Endothelial cell of umbilical vein (primary cell): ENCODE measurements around the gene CCDC146. TPM values are rescaled to one million over a fixed set of nuclear protein-coding genes. Genes with fewer than 3 reads are reported as not detected.
"Not testable (repeated sequence)": the region's sequence is repeated elsewhere in the genome, so short reads cannot be mapped to it uniquely, and the experiment has no call there.

Experiments used
- BruUV-seq: library from RNA; stranded (reverse); fragments of 400-500 nt; replicated peaks from 2 replicates; lab custom pipeline; 2021; lab: Mats Ljungman, UMichigan
- CTCF ChIA-PET: fragments of 300-600, 350-600 bp; sonication (Branson Sonifier 250); formaldehyde crosslinking; loops from one replicate; lab custom pipeline; 2021; ENCODE audit warnings: antibody characterized with exemption, inconsistent platforms; lab: Charles Lee
- POLR2A ChIA-PET: fragments of 300-600, 350-600 bp; sonication (Branson Sonifier 250); formaldehyde crosslinking; loops from one replicate; lab custom pipeline; 2021; ENCODE audit warnings: antibody characterized with exemption, inconsistent platforms; lab: Charles Lee
- DNase-seq: peaks from one replicate; pipeline ENCODE4 v3.0.0-alpha.2; 2011; ENCODE audit warnings: low read depth, low spot score
- FAIRE-seq: peaks from 2 replicates; lab custom pipeline; 2011; peaks lifted over from hg19 to GRCh38; lab: Jason Lieb, UNC
- H2AFZ ChIP-seq: 2 replicates; pipeline ENCODE4 v1.6.0; 2012; ENCODE audit warnings: low read depth, low read length, control low read depth, inconsistent platforms
- H3K27ac ChIP-seq: 2 replicates; pipeline ENCODE4 v1.5.1; 2011; ENCODE audit warnings: low read depth, mild to moderate bottlenecking, control low read depth, low read length, moderate library complexity; ENCODE audit not compliant: insufficient read depth
- H3K27me3 ChIP-seq, 2 experiments: 2 replicates each; pipeline versions ENCODE4 v1.6.0 to v1.6.1; 2011; ENCODE audit warnings: low read length in 2 of 2, mixed read lengths in 1 of 2; ENCODE audit not compliant: control insufficient read depth in 2 of 2, insufficient read depth in 2 of 2
- H3K36me3 ChIP-seq, 2 experiments: 2 replicates in 1 of 2; 3 replicates in 1 of 2; pipeline ENCODE4 v1.5.1; 2011; ENCODE audit warnings: low read length in 2 of 2, mild to moderate bottlenecking in 1 of 2, moderate library complexity in 1 of 2; ENCODE audit not compliant: control insufficient read depth in 2 of 2, insufficient read depth in 2 of 2; ENCODE audit errors: extremely low read depth in 1 of 2
- H3K4me1 ChIP-seq: 3 replicates; pipeline ENCODE4 v1.5.1; 2011; ENCODE audit warnings: mild to moderate bottlenecking, low read length; ENCODE audit not compliant: control insufficient read depth, insufficient read depth; ENCODE audit errors: extremely low read depth
- H3K4me2 ChIP-seq: 2 replicates; pipeline ENCODE4 v1.6.1; 2011; ENCODE audit warnings: low read length, control low read depth, mixed read lengths; ENCODE audit not compliant: insufficient read depth
- H3K4me3 ChIP-seq, 3 experiments: fragments of 200-600 bp in 1 of 3; sonication (generic), shearing (Covaris generic) in 1 of 3; replicated peaks in 1 of 3; 2 replicates each; pipeline ENCODE4 v1.5.1; 2011 to 2016; ENCODE audit warnings: control low read depth in 3 of 3, low read length in 3 of 3, mild to moderate bottlenecking in 2 of 3, inconsistent platforms in 1 of 3, low read depth in 1 of 3, moderate library complexity in 1 of 3; ENCODE audit not compliant: insufficient read depth in 1 of 3
- H3K79me2 ChIP-seq: 2 replicates; pipeline ENCODE4 v1.6.0; 2012; ENCODE audit warnings: low read length, inconsistent platforms; ENCODE audit not compliant: control insufficient read depth, insufficient read depth
- H3K9ac ChIP-seq: replicated peaks from 2 replicates; pipeline ENCODE3; 2011; ENCODE audit warnings: low read length, control low read depth; ENCODE audit not compliant: insufficient read depth; ENCODE audit errors: extremely low read depth
- H3K9me1 ChIP-seq: replicated peaks from 3 replicates; pipeline ENCODE4 v1.6.0; 2011; ENCODE audit warnings: mild to moderate bottlenecking, low read length; ENCODE audit not compliant: control insufficient read depth, insufficient read depth; ENCODE audit errors: extremely low read depth
- H3K9me3 ChIP-seq: replicated peaks from 2 replicates; pipeline ENCODE4 v1.5.1; 2012; ENCODE audit warnings: low read length, inconsistent platforms; ENCODE audit not compliant: control insufficient read depth, insufficient read depth
- H4K20me1 ChIP-seq: replicated peaks from 2 replicates; pipeline ENCODE3; 2011; ENCODE audit warnings: mild to moderate bottlenecking, low read length; ENCODE audit not compliant: control insufficient read depth, insufficient read depth; ENCODE audit errors: extremely low read depth
- dilution Hi-C: fragments of 300-500 bp; cut with MboI; formaldehyde crosslinking; loops from one replicate; pipeline ENCODE4 v1.15.0; 2019; ENCODE audit warnings: low sequenced_read_pairs; ENCODE audit not compliant: extremely low pct_ligation_motif_present
- intact Hi-C: fragments of 100-400 bp; cut with micrococcal nuclease; formaldehyde crosslinking; loops from one replicate; pipeline ENCODE4 v1.10.0; 2022
- polyA plus RNA-seq, 4 experiments: library from polyadenylated mRNA; depleted of rRNA in 3 of 4; stranded (reverse) in 3 of 4; unstranded in 1 of 4; fragments of >200 nt; gene quantifications; 2 replicates each; pipeline versions ENCODE4 v1.2.1 to v1.2.3, GENCODE V29; 2011 to 2012; ENCODE audit warnings: missing spikeins in 1 of 4
- total RNA-seq: library from RNA; stranded (reverse); gene quantifications from 2 replicates; pipeline ENCODE4 v1.2.3, GENCODE V29; 2021

Gene CCDC146
- total and polyA plus RNA-seq, 2 donors (not counting 3 experiments of a cell fraction or from before 2014, with no cell fraction given): 0.65 to 2.2 TPM

- H3K27me3 ChIP-seq, H3K9me3 ChIP-seq, H3K9me1 ChIP-seq, H3K36me3 ChIP-seq, H3K4me3 ChIP-seq, POLR2A ChIA-PET, CTCF ChIA-PET, H3K27ac ChIP-seq, H3K79me2 ChIP-seq, H4K20me1 ChIP-seq, H3K4me2 ChIP-seq, dilution Hi-C loops, BruUV-seq, DNase-seq, H3K4me1 ChIP-seq, H3K9ac ChIP-seq, FAIRE-seq, intact Hi-C loops, H2AFZ ChIP-seq: not testable (repeated sequence)
These were observed 43.3 kb upstream of the CCDC146 start for GRCh38 chr7:77079112-77079511.

DNA sequence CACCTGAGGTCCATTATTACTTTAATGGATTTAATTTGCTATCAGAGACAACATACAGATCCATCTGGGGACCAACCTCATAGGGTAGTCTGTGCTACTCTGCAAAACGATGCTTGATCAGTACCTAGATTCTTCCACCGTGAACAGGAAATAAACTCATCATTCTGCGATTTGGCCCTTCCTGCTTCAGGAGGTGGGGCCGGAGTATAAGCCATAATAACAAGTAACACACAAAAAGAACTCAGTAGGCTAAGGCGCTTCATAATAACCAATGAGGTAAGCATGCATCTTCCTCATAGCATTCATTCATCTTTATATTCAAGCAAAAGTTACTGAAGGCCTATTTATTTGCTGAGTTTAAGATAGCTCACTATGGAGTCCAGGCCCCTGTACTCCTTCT lies 42.8 kb upstream of the CCDC146 start:
- intact Hi-C loops, H3K9me3 ChIP-seq, H3K9me1 ChIP-seq, dilution Hi-C loops, H3K79me2 ChIP-seq, H3K4me3 ChIP-seq, BruUV-seq, POLR2A ChIA-PET, H3K4me2 ChIP-seq, H3K9ac ChIP-seq, H4K20me1 ChIP-seq, CTCF ChIA-PET, H3K36me3 ChIP-seq, H2AFZ ChIP-seq, H3K4me1 ChIP-seq, H3K27ac ChIP-seq, H3K27me3 ChIP-seq: not testable (repeated sequence)
- DNase-seq (peak; percentile 13), FAIRE-seq (peak; percentile 62)

DNA sequence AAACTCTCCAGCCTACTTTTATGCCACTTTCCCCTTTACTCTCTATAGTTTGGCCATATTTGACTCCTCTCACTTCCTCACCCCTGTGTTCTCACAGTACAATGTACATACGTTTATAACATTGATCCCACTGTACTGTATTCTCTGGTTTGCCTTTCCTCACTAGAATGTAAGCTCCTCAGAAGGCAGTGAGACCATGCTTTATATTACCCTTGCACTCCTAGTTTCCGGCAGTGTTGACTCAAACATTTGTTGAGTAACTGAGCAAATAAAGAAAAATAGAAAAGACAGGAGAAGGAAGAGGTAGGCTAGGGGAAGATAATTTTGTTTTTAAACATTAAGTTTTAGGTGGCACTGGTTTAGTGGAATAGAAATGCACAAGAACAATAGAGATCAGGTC lies 42.2 kb upstream of the CCDC146 start:
- H3K4me1 ChIP-seq, CTCF ChIA-PET, POLR2A ChIA-PET, H4K20me1 ChIP-seq, H3K36me3 ChIP-seq, FAIRE-seq, DNase-seq, H3K4me2 ChIP-seq, intact Hi-C loops, H3K9me1 ChIP-seq, H3K27me3 ChIP-seq, dilution Hi-C loops, H3K4me3 ChIP-seq, H3K27ac ChIP-seq, H3K79me2 ChIP-seq, H3K9ac ChIP-seq, H2AFZ ChIP-seq, H3K9me3 ChIP-seq: not testable (repeated sequence)
- BruUV-seq: TSS peak; percentile 22

DNA sequence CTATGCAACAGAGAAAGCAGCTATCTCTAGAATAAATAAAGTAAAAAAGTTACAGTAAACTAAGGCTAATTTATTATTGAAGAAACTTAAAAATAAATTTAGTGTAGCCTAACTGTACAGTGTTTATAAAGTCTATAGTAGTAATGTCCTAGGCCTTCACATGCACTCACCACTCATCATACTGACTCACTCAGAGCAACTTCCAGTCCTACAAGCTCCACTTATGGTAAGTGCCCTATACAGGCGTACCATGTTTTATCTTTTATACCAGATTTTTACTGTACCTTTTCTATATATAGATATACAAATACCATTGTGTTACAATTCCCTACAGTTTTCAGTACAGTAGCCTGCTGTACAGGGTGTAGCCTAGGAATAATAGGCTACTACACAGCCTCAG lies 40.2 kb upstream of the CCDC146 start:
- DNase-seq, CTCF ChIA-PET, H2AFZ ChIP-seq, H3K9me3 ChIP-seq, H3K9me1 ChIP-seq, intact Hi-C loops, POLR2A ChIA-PET, H3K79me2 ChIP-seq, H3K4me1 ChIP-seq, FAIRE-seq, H3K4me2 ChIP-seq, H3K36me3 ChIP-seq, BruUV-seq, H3K27ac ChIP-seq, H3K27me3 ChIP-seq, H4K20me1 ChIP-seq, H3K4me3 ChIP-seq, dilution Hi-C loops, H3K9ac ChIP-seq: not testable (repeated sequence)
